Tibial nerve (tissue), 4 donors: ENCODE data around the gene VDAC1. TPM values are rescaled to one million over a fixed set of nuclear protein-coding genes. Genes with fewer than 3 reads are reported as not detected.

Experiments
- DNase-seq, 2 donors: peaks; one replicate each; pipeline ENCODE4 v3.0.0-alpha.2; 2019; ENCODE audit warnings: low spot score in 2 of 2
- H3K27ac ChIP-seq, 4 donors: fragments of 200-600 bp; sonication (generic) in 3 of 4; one replicate each; pipeline ENCODE4 v1.5.1; 2017 to 2019; ENCODE audit warnings: mild to moderate bottlenecking in 1 of 4
- H3K27me3 ChIP-seq, 2 donors: fragments of 200-600 bp; sonication (generic) in 1 of 2; one replicate each; pipeline versions ENCODE4 v1.5.1 to v1.6.0; 2017 to 2019
- H3K36me3 ChIP-seq, 3 donors: fragments of 200-600 bp; sonication (generic); one replicate each; pipeline ENCODE4 v1.5.1; 2018 to 2019
- H3K4me1 ChIP-seq, 4 donors: fragments of 200-600 bp; sonication (generic) in 3 of 4; one replicate each; pipeline ENCODE4 v1.5.1; 2017 to 2019
- H3K4me3 ChIP-seq, 4 donors: fragments of 200-600 bp; sonication (generic) in 3 of 4; one replicate each; pipeline ENCODE4 v1.5.1; 2017 to 2019; ENCODE audit warnings: mild to moderate bottlenecking in 1 of 4, moderate library complexity in 1 of 4
- H3K9me3 ChIP-seq, 4 donors: fragments of 200-600 bp; sonication (generic) in 3 of 4; one replicate each; pipeline ENCODE4 v1.5.1; 2017 to 2019
- CTCF ChIP-seq, 5 experiments: fragments of 200-600 bp in 3 of 5; fragments of 450-650 bp in 2 of 5; sonication (generic) in 3 of 5; IDR thresholded peaks; one replicate each; pipeline ENCODE4 v1.5.1; 2016 to 2019; ENCODE audit warnings: antibody characterized with exemption in 5 of 5, mild to moderate bottlenecking in 3 of 5, moderate library complexity in 2 of 5
- EP300 ChIP-seq, 2 donors: sonication (generic); formaldehyde crosslinking; IDR thresholded peaks; one replicate each; pipeline ENCODE4 v1.6.1; 2017; ENCODE audit warnings: antibody characterized with exemption in 2 of 2, mild to moderate bottlenecking in 1 of 2
- POLR2A ChIP-seq, 2 donors: fragments of 450-650 bp; IDR thresholded peaks; one replicate each; pipeline ENCODE4 v1.6.1; 2017; ENCODE audit warnings: antibody characterized with exemption in 2 of 2, mild to moderate bottlenecking in 2 of 2, moderate library complexity in 2 of 2
- WGBS, 2 donors: methylation state at CpG; one replicate each; pipeline ENCODE4 v1.1.5; 2018; 5-methylcytosine and 5-hydroxymethylcytosine counted together
- total RNA-seq, 4 donors: library from RNA; depleted of rRNA; stranded (reverse); fragments of >200 nt; gene quantifications; one replicate each; pipeline ENCODE4 v1.1.0, GENCODE V29; 2016

Gene VDAC1
- total RNA-seq, 4 donors from 2014 or later, result 64.7 to 103 (median 71.9) TPM

- Histone ChIP-seq H3K27ac (peak overlapping the region in 2 of 4 donors; percentile 96 to 98), H3K4me1 (peaks cover 0 to 35% (median 14%) of the 10 kb centered on the region in 4 donors), H3K4me3 (peak overlapping the region in 1 of 4 donors; percentile 76), H3K36me3 (peaks cover 0 to 37% (median 1%) of the 10 kb centered on the region in 3 donors), H3K9me3 (no peaks in the 10 kb centered on the region), H3K27me3 (no peaks in the 10 kb centered on the region)
- TF ChIP-seq EP300 (IDR thresholded peaks at IDR 0.05), result no peak
- TF ChIP-seq POLR2A (IDR thresholded peaks at IDR 0.05), result no peak
- no peak for TF ChIP-seq CTCF (IDR thresholded peaks at IDR 0.05)
- no peak for DNase-seq
- 43 to 44% methylated on average over 7 of the region's 7 CpGs for WGBS, 2 donors
Observed at GRCh38 chr5:133969654-133970324, 35.0 kb downstream of the VDAC1 start.

- 0% methylated on average over 35 to 47 of the region's 48 CpGs for WGBS, 2 donors
- Histone ChIP-seq H3K4me3 (peak within 1 kb of the TSS; percentile 76 to 82 (median 78)), H3K27me3 (no peaks in the 10 kb centered on the region), H3K4me1 (peaks cover 0 to 41% (median 14%) of the 10 kb centered on the region in 4 donors), H3K27ac (peak within 1 kb of the TSS; percentile 90 to 98 (median 96)), H3K9me3 (no peaks in the 10 kb centered on the region), H3K36me3 (peaks cover 0 to 27% (median 0%) of the 10 kb centered on the region in 3 donors)
- peak; percentile 92 to 94 for DNase-seq
- TF ChIP-seq POLR2A (IDR thresholded peaks at IDR 0.05), result peak; percentile 57 to 82
- TF ChIP-seq CTCF (IDR thresholded peaks at IDR 0.05), result peak in 2 of 5 experiments; percentile 37 to 58
- TF ChIP-seq EP300 (IDR thresholded peaks at IDR 0.05), result peak; percentile 70 to 96
Observed at GRCh38 chr5:133968204-133968980, 36.4 kb downstream of the VDAC1 start, which contains the start of gene C5orf15. Gene C5orf15, minus strand, starts transcription at chr5:133968625. Its CDS starts 41 bp downstream, at chr5:133968584.

DNA sequence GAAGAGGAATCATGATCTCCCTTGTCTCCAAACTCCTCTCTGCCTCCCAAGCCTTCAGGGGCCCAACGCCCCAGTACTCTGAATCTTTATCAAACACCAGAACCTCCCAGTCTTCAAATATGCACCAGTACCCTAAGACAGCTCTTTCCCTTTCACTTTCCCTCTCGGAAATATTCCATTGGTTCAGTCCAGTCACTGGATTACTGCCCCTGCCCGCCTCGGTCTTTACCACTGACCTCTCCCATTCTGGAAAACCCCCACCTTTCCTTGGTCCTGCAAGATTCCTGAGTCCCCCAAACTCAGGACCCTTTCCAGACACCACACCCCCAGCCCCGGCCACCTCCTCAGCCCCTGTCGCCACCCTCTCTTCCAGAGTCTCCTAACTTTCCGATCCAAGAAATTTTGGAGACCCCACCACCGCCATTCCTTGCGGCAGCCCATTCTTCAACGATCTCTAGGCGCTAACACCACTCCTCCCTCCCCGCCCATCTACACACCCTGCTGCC is 37.0 kb downstream of the VDAC1 start:
- H3K36me3 ChIP-seq, result peaks cover 0 to 20% (median 0%) of the 10 kb centered on the region in 3 donors
- H3K9me3 ChIP-seq, result no peaks in the 10 kb centered on the region
- 1 to 3% methylated on average over 12 of the region's 12 CpGs for WGBS, 2 donors
- peak overlapping the region; percentile 76 to 82 (median 78) for H3K4me3 ChIP-seq
- H3K27me3 ChIP-seq, result no peaks in the 10 kb centered on the region
- no peak for TF ChIP-seq EP300 (IDR thresholded peaks at IDR 0.05)
- TF ChIP-seq POLR2A (IDR thresholded peaks at IDR 0.05), result no peak
- no peak for TF ChIP-seq CTCF (IDR thresholded peaks at IDR 0.05)
- peak overlapping the region; percentile 90 to 98 (median 96) for H3K27ac ChIP-seq
- peaks cover 0 to 48% (median 17%) of the 10 kb centered on the region in 4 donors for H3K4me1 ChIP-seq
- no peak for DNase-seq

DNA sequence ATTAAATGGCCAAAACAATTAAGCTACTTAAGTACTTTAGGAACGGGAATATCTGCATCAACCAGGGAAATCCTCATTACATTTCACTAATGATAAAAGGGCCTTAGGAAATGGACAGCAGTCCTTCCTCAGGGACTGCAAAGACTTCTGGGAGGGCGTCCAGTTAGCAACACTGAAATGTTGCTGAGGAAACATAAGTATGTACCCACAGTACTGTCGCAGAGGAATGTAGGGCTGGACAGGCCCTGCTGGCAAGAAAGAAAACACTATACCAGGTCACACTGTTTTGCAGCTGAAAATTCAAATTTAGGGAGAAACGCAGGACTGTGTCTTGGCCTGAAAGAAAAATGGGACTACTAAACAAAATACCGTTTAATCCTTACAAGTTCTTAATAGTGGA is 37.7 kb downstream of the VDAC1 start:
- Histone ChIP-seq H3K36me3 (peaks cover 0 to 14% (median 0%) of the 10 kb centered on the region in 3 donors), H3K4me3 (peak overlapping the region in 1 of 4 donors; percentile 81), H3K27ac (peak overlapping the region in 3 of 4 donors; percentile 90 to 98 (median 96)), H3K27me3 (no peaks in the 10 kb centered on the region), H3K4me1 (peaks cover 0 to 50% (median 19%) of the 10 kb centered on the region in 4 donors), H3K9me3 (no peaks in the 10 kb centered on the region)
- TF ChIP-seq POLR2A (IDR thresholded peaks at IDR 0.05) (no peak), CTCF (IDR thresholded peaks at IDR 0.05) (no peak), EP300 (IDR thresholded peaks at IDR 0.05) (no peak)
- no peak for DNase-seq
- 48 to 58% methylated on average over 5 of the region's 5 CpGs for WGBS, 2 donors
